ENCODE data around the gene SMIM23.

Gene SMIM23

GRCh38 chr5:171795381-171795780 lies 9.8 kb downstream of the SMIM23 start:
- no CpG with 5 or more reads among the region's 2 CpGs for WGBS (ENCODE audit: insufficient coverage, insufficient read length)
- Histone ChIP-seq H3K36me3 (ENCODE audit: control insufficient read depth, insufficient read depth, low read length) (no peaks in the 10 kb centered on the region), H3K9me3 (ENCODE audit: control insufficient read depth, insufficient read depth, low read length) (no peaks in the 10 kb centered on the region), H3K4me1 (ENCODE audit: control insufficient read depth, insufficient read depth, low read length) (no peaks in the 10 kb centered on the region), H3K27ac (ENCODE audit: low read length) (no peak overlapping the region), H3K27me3 (ENCODE audit: control insufficient read depth, insufficient read depth, low read length) (no peaks in the 10 kb centered on the region), H3K4me3 (ENCODE audit: low read length) (no peak overlapping the region)
- DNase-seq (ENCODE audit: low read depth, low spot score): no peak

GRCh38 chr5:171796436-171796835 lies 10.8 kb downstream of the SMIM23 start:
- DNase-seq (ENCODE audit: low read depth, low spot score): no peak
- Histone ChIP-seq H3K4me1 (ENCODE audit: control insufficient read depth, insufficient read depth, low read length) (no peaks in the 10 kb centered on the region), H3K4me3 (ENCODE audit: low read length) (no peak overlapping the region), H3K9me3 (ENCODE audit: control insufficient read depth, insufficient read depth, low read length) (no peaks in the 10 kb centered on the region), H3K36me3 (ENCODE audit: control insufficient read depth, insufficient read depth, low read length) (no peaks in the 10 kb centered on the region), H3K27ac (ENCODE audit: low read length) (no peak overlapping the region), H3K27me3 (ENCODE audit: control insufficient read depth, insufficient read depth, low read length) (no peaks in the 10 kb centered on the region)
- WGBS (ENCODE audit: insufficient coverage, insufficient read length): no CpG with 5 or more reads among the region's 8 CpGs

DNA sequence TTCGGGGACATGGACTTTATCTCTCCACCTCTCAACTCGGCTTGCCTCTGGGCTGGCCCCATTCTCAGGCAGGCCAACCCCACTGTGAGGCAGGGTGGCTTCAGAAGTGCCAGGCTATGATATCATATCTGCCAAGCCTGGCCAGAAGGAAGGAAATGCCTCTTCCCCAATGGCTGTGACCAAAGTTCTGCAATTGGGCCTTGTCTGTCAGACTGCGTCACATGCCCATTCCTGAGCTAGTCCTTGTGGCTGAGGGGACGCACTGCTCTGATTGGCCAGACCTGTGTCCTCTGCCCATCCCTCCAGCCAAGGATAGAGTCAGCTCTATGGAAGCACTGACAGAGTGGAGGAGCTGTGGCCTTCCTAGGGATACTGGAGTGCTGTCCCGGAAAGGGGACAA lies 11.9 kb downstream of the SMIM23 start:
- Histone ChIP-seq H3K27ac (ENCODE audit: low read length) (no peak overlapping the region), H3K36me3 (ENCODE audit: control insufficient read depth, insufficient read depth, low read length) (no peaks in the 10 kb centered on the region), H3K9me3 (ENCODE audit: control insufficient read depth, insufficient read depth, low read length) (no peaks in the 10 kb centered on the region), H3K27me3 (ENCODE audit: control insufficient read depth, insufficient read depth, low read length) (no peaks in the 10 kb centered on the region), H3K4me3 (ENCODE audit: low read length) (no peak overlapping the region), H3K4me1 (ENCODE audit: control insufficient read depth, insufficient read depth, low read length) (no peaks in the 10 kb centered on the region)
- no peak for DNase-seq (ENCODE audit: low read depth, low spot score)
- no CpG with 5 or more reads among the region's 5 CpGs for WGBS (ENCODE audit: insufficient coverage, insufficient read length)

DNA sequence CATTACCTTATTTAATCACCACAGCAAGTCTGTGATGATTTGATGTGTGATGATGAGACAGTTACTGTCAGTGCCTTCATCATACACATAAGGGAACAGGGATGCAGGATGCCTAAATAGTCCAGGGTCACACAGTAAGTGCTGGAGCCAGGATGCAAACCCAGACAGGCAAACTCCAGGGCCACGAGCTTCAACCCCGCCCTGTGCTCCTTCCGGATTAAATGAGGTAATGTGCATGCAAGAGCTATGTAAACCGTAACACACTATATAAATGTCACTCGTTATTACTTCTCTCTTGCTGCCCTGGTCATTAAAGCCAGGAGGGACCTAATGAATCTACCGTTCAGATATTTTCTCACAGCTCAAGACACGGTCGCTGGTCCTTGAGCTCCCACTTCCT lies 12.8 kb downstream of the SMIM23 start:
- DNase-seq (ENCODE audit: low read depth, low spot score): no peak
- Histone ChIP-seq H3K36me3 (ENCODE audit: control insufficient read depth, insufficient read depth, low read length) (no peaks in the 10 kb centered on the region), H3K27me3 (ENCODE audit: control insufficient read depth, insufficient read depth, low read length) (no peaks in the 10 kb centered on the region), H3K27ac (ENCODE audit: low read length) (no peak overlapping the region), H3K4me3 (ENCODE audit: low read length) (no peak overlapping the region), H3K4me1 (ENCODE audit: control insufficient read depth, insufficient read depth, low read length) (no peaks in the 10 kb centered on the region), H3K9me3 (ENCODE audit: control insufficient read depth, insufficient read depth, low read length) (no peaks in the 10 kb centered on the region)
- WGBS (ENCODE audit: insufficient coverage, insufficient read length): no CpG with 5 or more reads among the region's 8 CpGs

DNA sequence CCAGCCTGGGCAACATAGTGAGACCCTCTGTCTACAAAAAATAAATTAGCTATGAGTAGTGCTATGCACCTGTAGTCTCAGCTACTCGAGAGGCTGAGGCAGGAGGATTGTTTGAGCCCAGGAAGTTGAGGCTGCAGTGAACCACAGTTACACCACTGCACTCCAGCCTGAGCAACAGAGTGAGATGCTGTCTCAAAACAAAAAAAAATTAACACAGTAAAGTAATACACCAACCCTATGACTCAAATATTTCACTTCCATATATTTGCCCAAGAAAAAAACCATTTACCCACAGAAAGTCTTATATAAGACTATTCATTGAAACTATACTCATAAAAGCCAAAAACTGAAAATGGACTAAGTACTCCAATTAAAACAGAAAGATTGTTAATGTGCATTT lies 16.2 kb downstream of the SMIM23 start:
- peaks cover 2% of the 10 kb centered on the region; the same call in 1 of the 2 replicates for H3K4me1 ChIP-seq (ENCODE audit: control insufficient read depth, insufficient read depth, low read length)
- H3K9me3 ChIP-seq (ENCODE audit: control insufficient read depth, insufficient read depth, low read length): no peaks in the 10 kb centered on the region
- H3K27ac ChIP-seq (ENCODE audit: low read length): no peak overlapping the region
- no peaks in the 10 kb centered on the region for H3K27me3 ChIP-seq (ENCODE audit: control insufficient read depth, insufficient read depth, low read length)
- no peak overlapping the region for H3K4me3 ChIP-seq (ENCODE audit: low read length)
- WGBS (ENCODE audit: insufficient coverage, insufficient read length): no CpG with 5 or more reads among the region's 1 CpG
- no peaks in the 10 kb centered on the region for H3K36me3 ChIP-seq (ENCODE audit: control insufficient read depth, insufficient read depth, low read length)
- DNase-seq (ENCODE audit: low read depth, low spot score): no peak

DNA sequence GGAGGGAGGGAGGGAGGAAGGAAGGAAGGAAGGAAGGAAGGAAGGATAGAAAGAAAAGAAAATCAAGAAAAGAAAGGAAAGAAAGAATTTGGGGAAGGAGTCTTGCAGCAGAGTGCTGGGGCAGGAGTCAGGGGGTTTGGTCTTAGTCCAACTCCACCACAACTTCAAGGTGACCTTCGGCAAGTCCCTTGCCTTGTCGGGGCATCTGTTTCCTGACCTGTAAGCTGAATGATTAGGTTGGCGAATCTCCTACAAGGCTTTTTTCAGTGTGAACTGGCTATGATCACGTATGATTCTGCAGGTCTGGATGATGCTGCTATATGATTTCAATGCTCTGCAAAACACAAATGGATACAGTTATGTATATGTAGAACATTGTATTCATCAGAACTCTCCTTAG lies 20.1 kb downstream of the SMIM23 start:
- no peak for DNase-seq (ENCODE audit: low read depth, low spot score)
- peaks cover 6% of the 10 kb centered on the region for H3K4me1 ChIP-seq (ENCODE audit: control insufficient read depth, insufficient read depth, low read length)
- H3K27me3 ChIP-seq (ENCODE audit: control insufficient read depth, insufficient read depth, low read length): no peaks in the 10 kb centered on the region
- no CpG with 5 or more reads among the region's 4 CpGs for WGBS (ENCODE audit: insufficient coverage, insufficient read length)
- no peaks in the 10 kb centered on the region for H3K36me3 ChIP-seq (ENCODE audit: control insufficient read depth, insufficient read depth, low read length)
- no peak overlapping the region for H3K27ac ChIP-seq (ENCODE audit: low read length)
- H3K4me3 ChIP-seq (ENCODE audit: low read length): no peak overlapping the region
- H3K9me3 ChIP-seq (ENCODE audit: control insufficient read depth, insufficient read depth, low read length): no peaks in the 10 kb centered on the region

- Histone ChIP-seq H3K4me1 (ENCODE audit: control insufficient read depth, insufficient read depth, low read length) (peaks cover 6% of the 10 kb centered on the region), H3K9me3 (ENCODE audit: control insufficient read depth, insufficient read depth, low read length) (no peaks in the 10 kb centered on the region), H3K27me3 (ENCODE audit: control insufficient read depth, insufficient read depth, low read length) (no peaks in the 10 kb centered on the region), H3K36me3 (ENCODE audit: control insufficient read depth, insufficient read depth, low read length) (no peaks in the 10 kb centered on the region), H3K4me3 (ENCODE audit: low read length) (no peak overlapping the region), H3K27ac (ENCODE audit: low read length) (no peak overlapping the region)
- WGBS (ENCODE audit: insufficient coverage, insufficient read length): no CpG with 5 or more reads among the region's 22 CpGs
- no peak for DNase-seq (ENCODE audit: low read depth, low spot score)
These were observed 21.5 kb downstream of the SMIM23 start for GRCh38 chr5:171806976-171807747.

GRCh38 chr5:171808453-171808852 lies 22.8 kb downstream of the SMIM23 start:
- H3K27me3 ChIP-seq (ENCODE audit: control insufficient read depth, insufficient read depth, low read length): no peaks in the 10 kb centered on the region
- no peak overlapping the region for H3K4me3 ChIP-seq (ENCODE audit: low read length)
- H3K4me1 ChIP-seq (ENCODE audit: control insufficient read depth, insufficient read depth, low read length): peaks cover 6% of the 10 kb centered on the region
- no peaks in the 10 kb centered on the region for H3K9me3 ChIP-seq (ENCODE audit: control insufficient read depth, insufficient read depth, low read length)
- WGBS (ENCODE audit: insufficient coverage, insufficient read length): no CpG with 5 or more reads among the region's 4 CpGs
- H3K36me3 ChIP-seq (ENCODE audit: control insufficient read depth, insufficient read depth, low read length): no peaks in the 10 kb centered on the region
- H3K27ac ChIP-seq (ENCODE audit: low read length): no peak overlapping the region
- DNase-seq (ENCODE audit: low read depth, low spot score): no peak

DNA sequence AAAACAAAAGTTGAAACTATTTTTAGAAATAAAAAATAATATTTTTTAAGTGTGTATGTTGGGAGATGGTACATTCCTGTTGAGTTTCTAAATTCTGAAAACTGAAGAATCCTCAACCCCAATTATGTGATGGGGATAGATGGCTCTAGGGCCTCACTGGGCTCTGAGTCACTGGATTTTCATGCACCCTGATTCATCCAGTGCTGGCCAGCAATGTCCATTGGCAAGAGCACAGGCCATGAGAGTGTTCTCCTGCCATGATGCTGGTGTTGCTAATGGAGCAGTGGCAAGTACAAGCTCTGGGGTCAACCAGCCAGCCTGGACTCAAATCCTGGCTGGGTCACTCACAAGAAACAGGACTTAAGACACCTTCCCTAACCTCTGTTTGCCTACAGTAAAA lies 23.3 kb downstream of the SMIM23 start:
- DNase-seq (ENCODE audit: low read depth, low spot score): no peak
- H3K27me3 ChIP-seq (ENCODE audit: control insufficient read depth, insufficient read depth, low read length): no peaks in the 10 kb centered on the region

DNA sequence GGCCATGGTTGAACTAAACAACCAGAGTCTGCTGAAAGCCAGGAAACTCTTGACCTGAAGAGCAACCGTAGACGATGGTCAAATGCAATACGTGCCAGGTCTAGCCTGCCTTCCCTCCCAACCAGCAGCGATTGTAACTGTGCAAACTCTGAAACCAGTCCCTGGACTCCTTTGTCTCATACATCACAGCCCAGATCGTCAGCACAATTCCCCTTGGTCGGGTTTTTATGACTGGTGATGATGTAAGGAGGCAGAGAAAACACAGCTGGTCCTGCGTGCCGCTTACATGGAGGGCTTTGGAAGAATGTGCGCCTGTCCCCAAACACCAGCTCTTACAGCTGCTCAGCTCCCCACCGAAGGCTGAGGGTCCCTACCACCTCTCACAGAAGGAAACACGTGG lies 24.6 kb downstream of the SMIM23 start:
- Histone ChIP-seq H3K4me1 (ENCODE audit: control insufficient read depth, insufficient read depth, low read length) (peaks cover 6% of the 10 kb centered on the region), H3K4me3 (ENCODE audit: low read length) (no peak overlapping the region), H3K36me3 (ENCODE audit: control insufficient read depth, insufficient read depth, low read length) (no peaks in the 10 kb centered on the region), H3K9me3 (ENCODE audit: control insufficient read depth, insufficient read depth, low read length) (no peaks in the 10 kb centered on the region), H3K27me3 (ENCODE audit: control insufficient read depth, insufficient read depth, low read length) (no peaks in the 10 kb centered on the region), H3K27ac (ENCODE audit: low read length) (no peak overlapping the region)
- DNase-seq (ENCODE audit: low read depth, low spot score): no peak
- WGBS (ENCODE audit: insufficient coverage, insufficient read length): no CpG with 5 or more reads among the region's 11 CpGs

More for the DNA sequence above, 23.3 kb downstream of the SMIM23 start:
- H3K27ac ChIP-seq (ENCODE audit: low read length): no peak overlapping the region
- no peaks in the 10 kb centered on the region for H3K9me3 ChIP-seq (ENCODE audit: control insufficient read depth, insufficient read depth, low read length)
- peaks cover 6% of the 10 kb centered on the region for H3K4me1 ChIP-seq (ENCODE audit: control insufficient read depth, insufficient read depth, low read length)
- H3K4me3 ChIP-seq (ENCODE audit: low read length): no peak overlapping the region
- no peaks in the 10 kb centered on the region for H3K36me3 ChIP-seq (ENCODE audit: control insufficient read depth, insufficient read depth, low read length)

GRCh38 chr5:171813270-171813669 lies 27.7 kb downstream of the SMIM23 start:
- DNase-seq (ENCODE audit: low read depth, low spot score): no peak
- H3K27ac ChIP-seq (ENCODE audit: low read length): no peak overlapping the region
- no CpG with 5 or more reads among the region's 4 CpGs for WGBS (ENCODE audit: insufficient coverage, insufficient read length)
- H3K27me3 ChIP-seq (ENCODE audit: control insufficient read depth, insufficient read depth, low read length): no peaks in the 10 kb centered on the region
- H3K9me3 ChIP-seq (ENCODE audit: control insufficient read depth, insufficient read depth, low read length): no peaks in the 10 kb centered on the region
- H3K4me3 ChIP-seq (ENCODE audit: low read length): no peak overlapping the region
- no peaks in the 10 kb centered on the region for H3K4me1 ChIP-seq (ENCODE audit: control insufficient read depth, insufficient read depth, low read length)
- H3K36me3 ChIP-seq (ENCODE audit: control insufficient read depth, insufficient read depth, low read length): no peaks in the 10 kb centered on the region
